AG04449 (cell line): Measurements from ENCODE around the gene RBMS3.

Experiments used
- CTCF ChIA-PET: fragments of 350-600 bp; formaldehyde crosslinking; extraction: SDS; loops from one replicate; lab custom pipeline; 2021; ENCODE audit warnings: antibody characterized with exemption; lab: Yijun Ruan, JAX
- POLR2A ChIA-PET: fragments of 400-600, 350-600 bp; formaldehyde crosslinking; extraction: SDS; loops from one replicate; lab custom pipeline; 2020; ENCODE audit warnings: antibody characterized with exemption, inconsistent platforms; lab: Yijun Ruan, JAX
- DNase-seq: peaks from one replicate; pipeline ENCODE4 v3.0.0-alpha.2; 2010; ENCODE audit warnings: low read depth, low spot score
- H3K4me3 ChIP-seq: 2 replicates; pipeline ENCODE4 v1.5.1; 2011; ENCODE audit warnings: low read depth, mild to moderate bottlenecking, control low read depth, low read length
- TF ChIP-seq, protein P1 (sequence below): IDR thresholded peaks from one replicate; pipeline ENCODE4 v1.5.1; 2011; ENCODE audit warnings: mild to moderate bottlenecking, moderate library complexity, low read length, control low read depth, inconsistent platforms; ENCODE audit not compliant: insufficient read depth; ENCODE audit errors: missing control alignments

The RBMS3 gene

DNA sequence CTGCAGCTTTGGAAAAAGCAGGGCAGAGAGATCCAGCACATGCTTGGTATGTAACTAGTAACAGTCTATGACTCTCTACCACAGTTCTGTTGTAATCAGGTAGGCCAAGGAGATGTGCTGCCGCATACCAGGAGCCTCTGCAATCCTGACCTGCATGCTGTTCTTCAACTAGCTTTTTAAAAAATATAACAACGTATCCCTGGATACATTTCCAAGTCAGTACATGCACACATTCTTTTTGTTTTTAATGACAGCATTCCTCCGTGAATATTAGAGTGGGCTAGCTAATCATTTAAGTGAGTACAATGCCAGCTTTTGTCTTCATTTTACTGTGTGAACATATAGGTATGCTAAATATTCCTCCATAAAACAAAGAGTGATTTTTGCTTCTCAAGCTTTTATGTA lies 437.8 kb downstream of the RBMS3 start:
- no peak overlapping the region for H3K4me3 ChIP-seq
- no peak for DNase-seq
- TF ChIP-seq, protein P1, sequence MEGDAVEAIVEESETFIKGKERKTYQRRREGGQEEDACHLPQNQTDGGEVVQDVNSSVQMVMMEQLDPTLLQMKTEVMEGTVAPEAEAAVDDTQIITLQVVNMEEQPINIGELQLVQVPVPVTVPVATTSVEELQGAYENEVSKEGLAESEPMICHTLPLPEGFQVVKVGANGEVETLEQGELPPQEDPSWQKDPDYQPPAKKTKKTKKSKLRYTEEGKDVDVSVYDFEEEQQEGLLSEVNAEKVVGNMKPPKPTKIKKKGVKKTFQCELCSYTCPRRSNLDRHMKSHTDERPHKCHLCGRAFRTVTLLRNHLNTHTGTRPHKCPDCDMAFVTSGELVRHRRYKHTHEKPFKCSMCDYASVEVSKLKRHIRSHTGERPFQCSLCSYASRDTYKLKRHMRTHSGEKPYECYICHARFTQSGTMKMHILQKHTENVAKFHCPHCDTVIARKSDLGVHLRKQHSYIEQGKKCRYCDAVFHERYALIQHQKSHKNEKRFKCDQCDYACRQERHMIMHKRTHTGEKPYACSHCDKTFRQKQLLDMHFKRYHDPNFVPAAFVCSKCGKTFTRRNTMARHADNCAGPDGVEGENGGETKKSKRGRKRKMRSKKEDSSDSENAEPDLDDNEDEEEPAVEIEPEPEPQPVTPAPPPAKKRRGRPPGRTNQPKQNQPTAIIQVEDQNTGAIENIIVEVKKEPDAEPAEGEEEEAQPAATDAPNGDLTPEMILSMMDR = no peak
- ChIA-PET POLR2A (no interaction called here), CTCF (no interaction called here)

DNA sequence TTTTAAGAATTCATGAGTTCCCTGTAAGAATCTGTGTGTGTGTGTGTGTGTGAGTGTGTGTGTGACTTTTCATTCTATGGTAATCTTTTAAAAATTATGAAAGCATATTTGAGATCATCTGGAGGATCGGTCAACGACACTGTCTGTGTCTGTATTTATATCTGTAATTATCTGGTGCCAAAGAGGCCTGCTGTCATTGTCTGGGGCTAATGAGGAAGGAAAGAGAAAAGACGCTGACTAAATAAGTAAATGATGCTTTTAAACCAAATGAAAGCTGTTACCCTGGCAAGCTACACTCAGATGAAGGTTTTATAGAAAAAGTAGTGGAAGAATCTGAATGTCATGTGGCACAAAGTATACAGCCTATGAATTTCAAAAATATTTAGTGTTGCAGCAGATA lies 439.8 kb downstream of the RBMS3 start:
- ChIA-PET CTCF (no interaction called here), POLR2A (no interaction called here)
- no peak for DNase-seq

DNA sequence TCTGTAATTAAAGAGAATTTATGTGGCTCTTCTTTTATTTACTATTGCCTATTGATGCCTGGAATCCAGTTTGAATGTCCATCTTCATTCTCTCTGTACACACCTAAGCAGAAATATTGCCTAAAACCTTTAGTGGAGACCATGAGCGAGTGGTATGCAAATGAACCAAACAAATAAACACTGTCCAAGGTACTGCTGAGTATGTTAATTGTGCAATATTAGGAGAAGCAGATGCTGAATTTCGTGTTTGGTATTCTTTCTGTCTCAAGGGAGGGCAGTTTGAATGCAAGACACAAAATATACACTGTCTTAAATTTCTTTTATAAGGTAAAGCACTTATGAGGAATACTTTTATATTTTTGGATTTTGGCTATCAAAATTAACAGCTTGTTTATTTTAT lies 440.9 kb downstream of the RBMS3 start:
- no peak overlapping the region for H3K4me3 ChIP-seq
- ChIA-PET POLR2A (no interaction called here), CTCF (no interaction called here)
- DNase-seq = no peak
- TF ChIP-seq, protein P1 = no peak

More for the DNA sequence above, 439.8 kb downstream of the RBMS3 start:
- TF ChIP-seq, protein P1 = no peak
- no peak overlapping the region for H3K4me3 ChIP-seq

DNA sequence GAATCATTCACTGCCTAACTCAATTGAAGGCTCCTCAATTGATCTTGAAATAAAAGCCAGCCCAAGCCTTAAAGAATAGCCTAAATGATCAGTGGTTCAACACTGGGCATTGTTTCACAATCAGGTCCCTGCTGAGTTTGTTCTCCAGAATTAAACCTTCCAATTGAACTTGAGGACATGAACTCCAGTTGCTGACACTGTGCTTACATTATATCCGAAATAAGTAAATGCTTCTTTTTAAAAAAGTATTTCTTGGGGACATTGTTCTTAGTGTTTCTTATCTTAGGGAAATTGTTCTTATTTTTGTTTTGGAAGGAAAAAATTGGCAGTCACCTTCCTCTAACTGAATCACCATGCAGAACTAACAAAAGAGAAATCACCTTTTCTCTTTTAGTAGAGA lies 450.2 kb downstream of the RBMS3 start:
- ChIA-PET POLR2A (no interaction called here), CTCF (no interaction called here)
- H3K4me3 ChIP-seq = no peak overlapping the region
- TF ChIP-seq, protein P1 = no peak
- DNase-seq = no peak

DNA sequence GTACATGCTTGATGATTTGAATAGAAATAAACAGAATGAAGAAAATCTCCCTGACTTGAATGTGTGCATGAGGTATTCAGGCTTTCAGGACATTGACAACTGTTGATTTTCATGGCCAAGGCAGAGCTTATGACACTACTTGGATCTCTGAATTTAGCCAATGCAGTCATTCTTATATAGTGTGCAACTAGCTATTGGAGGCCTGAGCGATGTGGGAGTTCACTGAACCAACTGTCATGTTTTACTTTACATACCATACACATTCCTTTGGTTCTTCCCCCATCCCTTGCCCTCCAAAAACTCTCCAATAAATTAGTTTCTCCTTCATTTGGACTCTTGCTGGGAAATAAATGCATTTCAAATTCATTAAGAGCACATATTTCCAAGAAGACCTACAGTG lies 460.4 kb downstream of the RBMS3 start:
- ChIA-PET POLR2A (no interaction called here), CTCF (no interaction called here)
- no peak for DNase-seq
- TF ChIP-seq, protein P1 = no peak
- no peak overlapping the region for H3K4me3 ChIP-seq

DNA sequence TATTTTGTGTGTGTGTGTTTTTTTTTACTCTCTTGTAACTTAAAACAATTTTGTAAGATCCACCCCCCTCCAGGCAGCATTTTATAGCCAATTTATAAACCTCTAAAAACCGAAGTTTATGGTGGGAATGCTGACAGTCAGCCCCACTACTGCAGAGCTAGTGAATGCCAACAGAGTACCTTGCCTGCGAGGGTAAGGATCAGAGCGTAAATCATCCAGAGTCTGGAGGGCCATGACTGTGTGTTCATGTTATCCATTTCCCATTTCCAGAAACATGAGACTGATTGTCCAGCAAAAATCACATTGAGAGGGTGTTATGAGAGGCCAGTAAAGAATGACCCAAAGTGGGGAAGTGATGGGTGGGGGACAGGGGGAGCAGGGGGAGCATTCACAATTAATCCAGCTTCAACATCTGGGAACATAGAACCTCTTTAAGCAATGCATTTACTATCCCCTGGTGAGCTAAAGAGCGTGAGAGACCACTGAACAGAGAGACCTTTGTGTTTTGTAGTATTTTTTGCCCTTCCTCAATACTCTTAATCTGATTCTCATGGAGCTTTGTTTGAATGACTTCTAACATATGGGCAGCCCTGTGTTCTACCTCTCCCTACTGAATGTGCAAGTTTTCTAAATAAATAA lies 464.5 kb downstream of the RBMS3 start:
- ChIA-PET CTCF (no interaction called here), POLR2A (no interaction called here)
- no peak for DNase-seq
- TF ChIP-seq, protein P1 = no peak
- H3K4me3 ChIP-seq = no peak overlapping the region
